ENCODE measurements around the gene CHRM1. TPM values are rescaled to one million over a fixed set of nuclear protein-coding genes. Genes with fewer than 3 reads are reported as not detected.

CHRM1 gene
- total and polyA plus RNA-seq, 9 donors = 0.04 to 0.87 (median 0.15) TPM; not detected in 3

- no peak for DNase-seq
- WGBS (ENCODE audit: insufficient coverage) = 48% methylated on average over 3 of the region's 3 CpGs
- Histone ChIP-seq H3K4me3 (ENCODE audit: low read length) (no peak overlapping the region), H3K36me3 (ENCODE audit: control insufficient read depth, insufficient read depth, low read length) (no peaks in the 10 kb centered on the region), H3K27me3 (ENCODE audit: control insufficient read depth, insufficient read depth, low read length) (peaks cover 12% of the 10 kb centered on the region), H3K4me1 (ENCODE audit: control insufficient read depth, insufficient read depth, low read length) (peaks cover 15% of the 10 kb centered on the region), H3K9me3 (replicated peaks; ENCODE audit: control insufficient read depth, low read depth, low read length) (no peaks in the 10 kb centered on the region), H3K27ac (ENCODE audit: low read length) (no peak overlapping the region)
Observed at GRCh38 chr11:62905296-62905695, 15.9 kb downstream of the CHRM1 start.

GRCh38 chr11:62902932-62903331 is 18.2 kb downstream of the CHRM1 start:
- H3K4me3 ChIP-seq (ENCODE audit: low read length) = no peak overlapping the region
- H3K27ac ChIP-seq (ENCODE audit: low read length) = no peak overlapping the region
- H3K4me1 ChIP-seq (ENCODE audit: control insufficient read depth, insufficient read depth, low read length) = peaks cover 2% of the 10 kb centered on the region
- no peaks in the 10 kb centered on the region for H3K36me3 ChIP-seq (ENCODE audit: control insufficient read depth, insufficient read depth, low read length)
- H3K27me3 ChIP-seq (ENCODE audit: control insufficient read depth, insufficient read depth, low read length) = peaks cover 14% of the 10 kb centered on the region
- no peaks in the 10 kb centered on the region for H3K9me3 ChIP-seq (replicated peaks; ENCODE audit: control insufficient read depth, low read depth, low read length)
- 50% methylated on average over 1 of the region's 1 CpG for WGBS (ENCODE audit: insufficient coverage)
- no peak for DNase-seq

- DNase-seq = no peak
- peaks cover 6% of the 10 kb centered on the region for H3K27me3 ChIP-seq (ENCODE audit: control insufficient read depth, insufficient read depth, low read length)
Observed at GRCh38 chr11:62898027-62898426, 23.1 kb downstream of the CHRM1 start.

GRCh38 chr11:62897311-62897710 is 23.9 kb downstream of the CHRM1 start:
- Histone ChIP-seq H3K27me3 (ENCODE audit: control insufficient read depth, insufficient read depth, low read length) (peaks cover 5% of the 10 kb centered on the region), H3K9me3 (replicated peaks; ENCODE audit: control insufficient read depth, low read depth, low read length) (no peaks in the 10 kb centered on the region), H3K4me3 (ENCODE audit: low read length) (no peak overlapping the region), H3K27ac (ENCODE audit: low read length) (no peak overlapping the region), H3K36me3 (ENCODE audit: control insufficient read depth, insufficient read depth, low read length) (no peaks in the 10 kb centered on the region), H3K4me1 (ENCODE audit: control insufficient read depth, insufficient read depth, low read length) (no peaks in the 10 kb centered on the region)
- 23% methylated on average over 2 of the region's 2 CpGs for WGBS (ENCODE audit: insufficient coverage)
- no peak for DNase-seq

More at GRCh38 chr11:62898027-62898426, 23.1 kb downstream of the CHRM1 start:
- Histone ChIP-seq H3K36me3 (ENCODE audit: control insufficient read depth, insufficient read depth, low read length) (no peaks in the 10 kb centered on the region), H3K4me3 (ENCODE audit: low read length) (no peak overlapping the region), H3K9me3 (replicated peaks; ENCODE audit: control insufficient read depth, low read depth, low read length) (no peaks in the 10 kb centered on the region), H3K27ac (ENCODE audit: low read length) (no peak overlapping the region), H3K4me1 (ENCODE audit: control insufficient read depth, insufficient read depth, low read length) (no peaks in the 10 kb centered on the region)

GRCh38 chr11:62896049-62896448 is 25.1 kb downstream of the CHRM1 start:
- WGBS (ENCODE audit: insufficient coverage) = 53% methylated on average over 8 of the region's 10 CpGs
- no peak overlapping the region for H3K27ac ChIP-seq (ENCODE audit: low read length)

GRCh38 chr11:62895501-62895900 is 25.7 kb downstream of the CHRM1 start:
- Histone ChIP-seq H3K36me3 (ENCODE audit: control insufficient read depth, insufficient read depth, low read length) (no peaks in the 10 kb centered on the region), H3K27me3 (ENCODE audit: control insufficient read depth, insufficient read depth, low read length) (peaks cover 3% of the 10 kb centered on the region), H3K4me1 (ENCODE audit: control insufficient read depth, insufficient read depth, low read length) (no peaks in the 10 kb centered on the region), H3K4me3 (ENCODE audit: low read length) (no peak overlapping the region), H3K27ac (ENCODE audit: low read length) (no peak overlapping the region), H3K9me3 (replicated peaks; ENCODE audit: control insufficient read depth, low read depth, low read length) (no peaks in the 10 kb centered on the region)
- no peak for DNase-seq
- WGBS (ENCODE audit: insufficient coverage) = 56% methylated on average over 1 of the region's 6 CpGs

More at GRCh38 chr11:62896049-62896448, 25.1 kb downstream of the CHRM1 start:
- H3K9me3 ChIP-seq (replicated peaks; ENCODE audit: control insufficient read depth, low read depth, low read length) = no peaks in the 10 kb centered on the region
- no peaks in the 10 kb centered on the region for H3K36me3 ChIP-seq (ENCODE audit: control insufficient read depth, insufficient read depth, low read length)
- H3K27me3 ChIP-seq (ENCODE audit: control insufficient read depth, insufficient read depth, low read length) = peaks cover 3% of the 10 kb centered on the region
- no peaks in the 10 kb centered on the region for H3K4me1 ChIP-seq (ENCODE audit: control insufficient read depth, insufficient read depth, low read length)
- no peak for DNase-seq
- H3K4me3 ChIP-seq (ENCODE audit: low read length) = no peak overlapping the region

- Histone ChIP-seq H3K4me1 (ENCODE audit: control insufficient read depth, insufficient read depth, low read length) (peaks cover 12% of the 10 kb centered on the region), H3K36me3 (ENCODE audit: control insufficient read depth, insufficient read depth, low read length) (peaks cover 24% of the 10 kb centered on the region), H3K4me3 (ENCODE audit: low read length) (no peak overlapping the region), H3K27ac (ENCODE audit: low read length) (no peak overlapping the region), H3K27me3 (ENCODE audit: control insufficient read depth, insufficient read depth, low read length) (no peaks in the 10 kb centered on the region), H3K9me3 (replicated peaks; ENCODE audit: control insufficient read depth, low read depth, low read length) (no peaks in the 10 kb centered on the region)
- 72% methylated on average over 7 of the region's 10 CpGs for WGBS (ENCODE audit: insufficient coverage)
- DNase-seq = no peak
Observed at GRCh38 chr11:62892077-62892922, 28.9 kb downstream of the CHRM1 start.

- no peak overlapping the region for H3K27ac ChIP-seq (ENCODE audit: low read length)
- peaks cover 49% of the 10 kb centered on the region for H3K36me3 ChIP-seq (ENCODE audit: control insufficient read depth, insufficient read depth, low read length)
- DNase-seq = no peak
- H3K4me1 ChIP-seq (ENCODE audit: control insufficient read depth, insufficient read depth, low read length) = peaks cover 12% of the 10 kb centered on the region
- no peaks in the 10 kb centered on the region for H3K27me3 ChIP-seq (ENCODE audit: control insufficient read depth, insufficient read depth, low read length)
- WGBS (ENCODE audit: insufficient coverage) = 42% methylated on average over 5 of the region's 11 CpGs
- no peak overlapping the region for H3K4me3 ChIP-seq (ENCODE audit: low read length)
- H3K9me3 ChIP-seq (replicated peaks; ENCODE audit: control insufficient read depth, low read depth, low read length) = no peaks in the 10 kb centered on the region
Observed at GRCh38 chr11:62889484-62890437, 31.4 kb downstream of the CHRM1 start.

GRCh38 chr11:62889126-62889483 is 32.1 kb downstream of the CHRM1 start:
- Histone ChIP-seq H3K4me3 (ENCODE audit: low read length) (no peak overlapping the region), H3K36me3 (ENCODE audit: control insufficient read depth, insufficient read depth, low read length) (peaks cover 56% of the 10 kb centered on the region), H3K27ac (ENCODE audit: low read length) (no peak overlapping the region), H3K4me1 (ENCODE audit: control insufficient read depth, insufficient read depth, low read length) (peaks cover 12% of the 10 kb centered on the region), H3K9me3 (replicated peaks; ENCODE audit: control insufficient read depth, low read depth, low read length) (no peaks in the 10 kb centered on the region), H3K27me3 (ENCODE audit: control insufficient read depth, insufficient read depth, low read length) (no peaks in the 10 kb centered on the region)
- WGBS (ENCODE audit: insufficient coverage) = 58% methylated on average over 1 of the region's 2 CpGs
- no peak for DNase-seq

- Histone ChIP-seq H3K27me3 (ENCODE audit: control insufficient read depth, insufficient read depth, low read length) (no peaks in the 10 kb centered on the region), H3K4me3 (ENCODE audit: low read length) (no peak overlapping the region), H3K27ac (ENCODE audit: low read length) (no peak overlapping the region), H3K36me3 (ENCODE audit: control insufficient read depth, insufficient read depth, low read length) (peaks cover 63% of the 10 kb centered on the region), H3K4me1 (ENCODE audit: control insufficient read depth, insufficient read depth, low read length) (peaks cover 19% of the 10 kb centered on the region), H3K9me3 (replicated peaks; ENCODE audit: control insufficient read depth, low read depth, low read length) (no peaks in the 10 kb centered on the region)
- DNase-seq = no peak
- 81% methylated on average over 10 of the region's 14 CpGs for WGBS (ENCODE audit: insufficient coverage)
Observed at GRCh38 chr11:62888406-62888805, 32.8 kb downstream of the CHRM1 start.
